ENCODE results near the gene PKMYT1.

- TF ChIP-seq FOXM1 (IDR thresholded peaks at IDR 0.05; ENCODE audit: borderline replicate concordance) = no peak
- no peak for TF ChIP-seq FOXK2 (IDR thresholded peaks at IDR 0.05)
- TF ChIP-seq TARDBP (IDR thresholded peaks at IDR 0.05) = no peak
- TF ChIP-seq CTBP1 (IDR thresholded peaks at IDR 0.05; ENCODE audit: borderline replicate concordance) = no peak
- no peak for TF ChIP-seq SP1 (IDR thresholded peaks at IDR 0.05)
- TF ChIP-seq SUZ12 (IDR thresholded peaks at IDR 0.05) = no peak
- TF ChIP-seq L3MBTL2 (conservative IDR thresholded peaks at IDR 0.05) = no peak
- no peak for TF ChIP-seq LEF1 (IDR thresholded peaks at IDR 0.05; ENCODE audit: borderline replicate concordance)
Observed at GRCh38 chr16:3000540-3000939, 20.3 kb upstream of the PKMYT1 start.

Data from HEK293T (cell line).